ENCODE measurements around the gene ZNF496.

ZNF496 gene

DNA sequence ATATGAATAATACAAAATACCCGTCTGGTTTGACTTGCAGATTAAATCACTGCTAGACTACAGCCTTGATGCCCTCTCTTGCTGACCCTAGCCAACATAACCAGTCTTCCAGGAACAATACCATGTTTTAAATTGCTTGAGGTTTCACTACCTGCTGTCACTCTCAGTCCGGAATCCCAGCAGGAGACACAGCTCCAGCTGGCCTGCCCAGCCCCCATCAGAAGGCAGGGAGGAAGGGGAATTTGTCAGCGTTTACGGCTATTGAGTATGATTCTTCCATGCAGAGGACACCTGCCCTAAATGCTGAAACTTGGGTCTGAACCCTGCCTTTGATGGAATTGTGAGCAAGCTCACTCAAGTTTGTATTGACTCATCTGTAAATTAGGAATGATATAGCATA lies 33.0 kb downstream of the ZNF496 start:
- no peak for DNase-seq (ENCODE audit: low read depth)
- TF ChIP-seq, protein P1, sequence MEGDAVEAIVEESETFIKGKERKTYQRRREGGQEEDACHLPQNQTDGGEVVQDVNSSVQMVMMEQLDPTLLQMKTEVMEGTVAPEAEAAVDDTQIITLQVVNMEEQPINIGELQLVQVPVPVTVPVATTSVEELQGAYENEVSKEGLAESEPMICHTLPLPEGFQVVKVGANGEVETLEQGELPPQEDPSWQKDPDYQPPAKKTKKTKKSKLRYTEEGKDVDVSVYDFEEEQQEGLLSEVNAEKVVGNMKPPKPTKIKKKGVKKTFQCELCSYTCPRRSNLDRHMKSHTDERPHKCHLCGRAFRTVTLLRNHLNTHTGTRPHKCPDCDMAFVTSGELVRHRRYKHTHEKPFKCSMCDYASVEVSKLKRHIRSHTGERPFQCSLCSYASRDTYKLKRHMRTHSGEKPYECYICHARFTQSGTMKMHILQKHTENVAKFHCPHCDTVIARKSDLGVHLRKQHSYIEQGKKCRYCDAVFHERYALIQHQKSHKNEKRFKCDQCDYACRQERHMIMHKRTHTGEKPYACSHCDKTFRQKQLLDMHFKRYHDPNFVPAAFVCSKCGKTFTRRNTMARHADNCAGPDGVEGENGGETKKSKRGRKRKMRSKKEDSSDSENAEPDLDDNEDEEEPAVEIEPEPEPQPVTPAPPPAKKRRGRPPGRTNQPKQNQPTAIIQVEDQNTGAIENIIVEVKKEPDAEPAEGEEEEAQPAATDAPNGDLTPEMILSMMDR (conservative IDR thresholded peaks at IDR 0.05; ENCODE audit: low read depth, low read length), result no peak

DNA sequence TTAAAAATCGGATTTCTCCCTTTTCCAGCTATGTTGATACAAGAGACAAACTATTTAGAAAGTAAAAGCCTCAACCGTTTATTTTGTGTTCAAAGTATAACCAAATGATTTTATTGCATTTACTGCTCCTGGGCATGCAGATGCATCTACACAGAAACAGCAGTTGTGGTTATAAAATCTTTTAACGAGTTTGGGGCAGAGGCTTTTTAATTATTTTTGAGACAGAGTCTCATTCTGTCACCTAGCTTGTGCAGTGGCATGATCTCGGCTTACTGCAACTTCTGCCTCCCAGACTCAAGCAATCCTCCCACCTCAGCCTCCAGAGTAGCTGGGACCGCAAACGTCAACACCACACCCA lies 33.6 kb downstream of the ZNF496 start:
- H3K4me3 ChIP-seq (ENCODE audit: low read depth, low read length), result no peak overlapping the region
- DNase-seq (ENCODE audit: low read depth), result no peak
- TF ChIP-seq, protein P1 (conservative IDR thresholded peaks at IDR 0.05; ENCODE audit: low read depth, low read length), result no peak

More for the DNA sequence above, 33.0 kb downstream of the ZNF496 start:
- no peak overlapping the region for H3K4me3 ChIP-seq (ENCODE audit: low read depth, low read length)

DNA sequence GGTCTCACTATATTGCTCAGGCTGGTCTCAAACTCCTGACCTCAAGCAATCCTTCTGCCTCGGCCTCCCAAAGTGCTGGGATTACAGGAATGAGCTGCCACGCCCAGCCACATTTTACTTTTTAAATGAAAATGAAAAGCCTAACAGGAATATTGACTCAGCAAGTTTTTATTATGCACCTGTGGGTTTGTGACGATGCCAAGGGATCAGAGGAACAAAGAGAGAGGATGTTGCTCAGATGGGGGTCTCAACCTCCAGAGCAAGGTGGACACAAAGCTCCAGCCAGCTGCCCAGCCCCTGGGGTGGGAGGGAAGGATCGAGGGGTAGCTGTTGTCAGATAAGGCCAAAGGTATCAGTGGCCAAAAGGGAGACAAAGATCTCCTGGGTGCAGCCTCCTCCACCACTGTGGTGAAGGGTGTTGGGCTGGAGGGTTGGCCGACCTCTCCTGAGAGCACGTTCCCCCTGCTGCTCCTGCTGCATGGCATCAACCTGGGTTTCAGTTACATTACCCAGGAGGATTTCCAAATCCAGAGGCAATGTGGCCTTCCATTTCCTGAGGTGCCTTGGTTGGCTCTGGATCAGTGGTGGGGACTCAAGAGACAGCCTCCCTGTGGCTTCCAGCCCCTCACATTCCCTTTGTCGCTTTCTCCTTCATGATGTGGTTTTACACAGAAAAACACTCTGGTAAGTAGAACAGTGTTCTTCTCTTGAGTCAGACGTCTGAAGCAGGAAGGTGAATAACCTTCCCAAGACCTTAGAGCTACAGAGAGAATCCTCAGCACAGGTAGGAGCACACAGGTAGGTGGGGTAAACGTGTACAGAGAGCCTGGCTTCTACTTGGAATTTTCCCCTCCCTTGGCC lies 34.2 kb downstream of the ZNF496 start:
- no peak for DNase-seq (ENCODE audit: low read depth)
- H3K4me3 ChIP-seq (ENCODE audit: low read depth, low read length), result no peak overlapping the region
- TF ChIP-seq, protein P1 (conservative IDR thresholded peaks at IDR 0.05; ENCODE audit: low read depth, low read length), result no peak

DNA sequence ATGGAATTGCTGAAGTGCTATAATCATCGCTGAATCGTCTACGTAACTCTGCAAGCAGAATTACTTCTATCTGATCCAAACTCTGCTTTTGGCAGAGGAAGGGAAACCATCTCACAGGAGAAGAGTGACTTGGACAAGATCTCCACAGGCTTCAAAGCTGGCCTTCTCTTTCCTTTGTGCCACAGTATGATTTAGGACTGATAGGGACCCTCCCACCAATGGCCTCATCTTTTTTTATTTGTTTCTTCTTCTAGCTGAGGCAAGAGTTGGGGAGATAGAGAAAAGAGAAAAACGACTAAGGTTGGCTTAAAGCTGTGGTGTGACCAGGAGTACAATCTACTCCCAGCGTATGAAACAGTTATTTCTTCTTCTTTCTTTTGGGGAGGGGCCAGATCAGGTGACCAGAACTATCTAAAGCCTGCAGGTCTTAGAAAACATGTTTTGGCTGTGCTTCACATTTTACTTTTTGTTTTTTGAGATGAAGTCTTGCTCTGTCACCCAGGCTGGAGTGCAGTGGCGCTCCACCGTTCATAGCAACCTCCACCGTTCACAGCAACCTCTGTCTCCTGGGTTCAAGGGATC lies 35.0 kb downstream of the ZNF496 start:
- no peak overlapping the region for H3K4me3 ChIP-seq (ENCODE audit: low read depth, low read length)
- TF ChIP-seq, protein P1 (conservative IDR thresholded peaks at IDR 0.05; ENCODE audit: low read depth, low read length), result no peak
- no peak for DNase-seq (ENCODE audit: low read depth)

DNA sequence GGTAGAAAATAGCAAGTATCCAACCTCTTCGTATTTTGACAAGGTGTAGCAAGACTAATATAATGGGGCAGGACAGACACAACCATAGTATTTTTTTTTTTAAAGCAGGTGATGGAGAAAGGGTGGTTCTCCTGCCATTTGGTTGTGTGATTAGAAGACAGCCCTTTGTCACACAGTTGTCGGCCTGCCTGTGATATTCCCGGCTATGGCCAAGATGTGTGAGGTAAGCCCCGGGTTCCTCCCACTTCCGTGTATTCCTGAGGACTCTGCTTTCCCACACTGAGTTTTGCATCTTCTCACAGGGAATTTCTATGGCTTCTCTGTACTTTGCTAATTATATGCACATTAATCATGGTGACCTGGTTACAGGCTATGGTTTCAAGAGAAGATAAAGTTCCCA lies 35.9 kb downstream of the ZNF496 start:
- TF ChIP-seq, protein P1 (conservative IDR thresholded peaks at IDR 0.05; ENCODE audit: low read depth, low read length), result no peak

DNA sequence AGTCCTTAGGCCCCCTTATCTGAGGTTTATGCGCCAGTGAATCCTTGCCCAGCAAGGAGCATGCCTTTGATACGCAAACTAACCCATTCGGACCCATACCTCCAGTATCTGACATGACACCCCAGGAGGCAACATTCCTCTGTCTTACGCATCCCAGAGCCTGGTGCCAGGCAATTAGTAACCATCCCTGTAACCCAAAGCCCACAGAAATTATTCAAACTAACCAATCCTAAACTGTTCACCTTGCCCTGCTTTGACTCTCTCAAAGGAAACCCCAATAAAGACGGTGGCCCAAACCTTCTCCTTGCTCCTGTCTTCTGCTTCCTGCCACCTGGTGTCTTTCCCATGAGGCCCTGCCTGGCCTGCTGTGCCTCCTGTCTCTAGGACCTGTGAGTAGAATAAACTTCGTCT lies 36.4 kb downstream of the ZNF496 start:
- DNase-seq (ENCODE audit: low read depth), result peak; percentile 72
- H3K4me3 ChIP-seq (ENCODE audit: low read depth, low read length), result no peak overlapping the region
- TF ChIP-seq, protein P1 (conservative IDR thresholded peaks at IDR 0.05; ENCODE audit: low read depth, low read length), result no peak

More for the DNA sequence above, 35.9 kb downstream of the ZNF496 start:
- no peak overlapping the region for H3K4me3 ChIP-seq (ENCODE audit: low read depth, low read length)
- no peak for DNase-seq (ENCODE audit: low read depth)
